ENCODE results near the gene TMEM233. TPM values are rescaled to one million over a fixed set of nuclear protein-coding genes. Genes with fewer than 3 reads are reported as not detected.
A peak's percentile ranks its signal among the peaks of the same experiment; 100 is the strongest.
"Not testable (repeated sequence)": the region's sequence is repeated elsewhere in the genome, so short reads cannot be mapped to it uniquely, and the experiment has no call there.

The TMEM233 gene
- total and polyA plus RNA-seq, 2 experiments from 2014 or later: not detected

GRCh38 chr12:119645535-119646059, 52.0 kb downstream of the TMEM233 start:
- H3K79me2 ChIP-seq: no peaks in the 10 kb centered on the region
- no peaks in the 10 kb centered on the region for H3K9me2 ChIP-seq (replicated peaks; ENCODE audit: insufficient read depth)
- H3K36me3 ChIP-seq (replicated peaks; ENCODE audit: insufficient read depth, low read depth): no peaks in the 10 kb centered on the region
- no peaks in the 10 kb centered on the region for H3K27me3 ChIP-seq
- 88% methylated on average over 7 of the region's 7 CpGs for WGBS (ENCODE audit: low lambda C conversion rate, missing lambda C conversion rate)
- no peak overlapping the region for H3K4me2 ChIP-seq
- H3K27ac ChIP-seq: no peak overlapping the region
- H3K9me3 ChIP-seq (ENCODE audit: low read depth): no peaks in the 10 kb centered on the region
- TF ChIP-seq, protein P1, sequence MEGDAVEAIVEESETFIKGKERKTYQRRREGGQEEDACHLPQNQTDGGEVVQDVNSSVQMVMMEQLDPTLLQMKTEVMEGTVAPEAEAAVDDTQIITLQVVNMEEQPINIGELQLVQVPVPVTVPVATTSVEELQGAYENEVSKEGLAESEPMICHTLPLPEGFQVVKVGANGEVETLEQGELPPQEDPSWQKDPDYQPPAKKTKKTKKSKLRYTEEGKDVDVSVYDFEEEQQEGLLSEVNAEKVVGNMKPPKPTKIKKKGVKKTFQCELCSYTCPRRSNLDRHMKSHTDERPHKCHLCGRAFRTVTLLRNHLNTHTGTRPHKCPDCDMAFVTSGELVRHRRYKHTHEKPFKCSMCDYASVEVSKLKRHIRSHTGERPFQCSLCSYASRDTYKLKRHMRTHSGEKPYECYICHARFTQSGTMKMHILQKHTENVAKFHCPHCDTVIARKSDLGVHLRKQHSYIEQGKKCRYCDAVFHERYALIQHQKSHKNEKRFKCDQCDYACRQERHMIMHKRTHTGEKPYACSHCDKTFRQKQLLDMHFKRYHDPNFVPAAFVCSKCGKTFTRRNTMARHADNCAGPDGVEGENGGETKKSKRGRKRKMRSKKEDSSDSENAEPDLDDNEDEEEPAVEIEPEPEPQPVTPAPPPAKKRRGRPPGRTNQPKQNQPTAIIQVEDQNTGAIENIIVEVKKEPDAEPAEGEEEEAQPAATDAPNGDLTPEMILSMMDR (IDR thresholded peaks at IDR 0.05; ENCODE audit: poor library complexity): no peak
- TF ChIP-seq EZH2 (IDR thresholded peaks at IDR 0.05; ENCODE audit: borderline replicate concordance): no peak
- no peak for TF ChIP-seq EZH2phosphoT487 (IDR thresholded peaks at IDR 0.05; ENCODE audit: low read depth, severe bottlenecking, unreplicated experiment)
- no peaks in the 10 kb centered on the region for H3K4me1 ChIP-seq (ENCODE audit: insufficient read depth)
- H4K20me1 ChIP-seq (ENCODE audit: insufficient read depth, poor library complexity, severe bottlenecking): no peaks in the 10 kb centered on the region
- H3K4me3 ChIP-seq: no peak overlapping the region
- no peak overlapping the region for H2AFZ ChIP-seq
- DNase-seq (ENCODE audit: low spot score): no peak

- DNase-seq (ENCODE audit: low spot score): no peak
- no peaks in the 10 kb centered on the region for H3K9me3 ChIP-seq (ENCODE audit: low read depth)
- H3K27me3 ChIP-seq: no peaks in the 10 kb centered on the region
- H3K4me1 ChIP-seq (ENCODE audit: insufficient read depth): no peaks in the 10 kb centered on the region
- TF ChIP-seq, protein P1 (IDR thresholded peaks at IDR 0.05; ENCODE audit: poor library complexity): peak; percentile 50
- no peak for TF ChIP-seq EZH2 (IDR thresholded peaks at IDR 0.05; ENCODE audit: borderline replicate concordance)
- H4K20me1 ChIP-seq (ENCODE audit: insufficient read depth, poor library complexity, severe bottlenecking): no peaks in the 10 kb centered on the region
- 71% methylated on average over 4 of the region's 4 CpGs for WGBS (ENCODE audit: low lambda C conversion rate, missing lambda C conversion rate)
- H3K4me2 ChIP-seq: no peak overlapping the region
- no peaks in the 10 kb centered on the region for H3K36me3 ChIP-seq (replicated peaks; ENCODE audit: insufficient read depth, low read depth)
- H2AFZ ChIP-seq: no peak overlapping the region
- H3K4me3 ChIP-seq: no peak overlapping the region
- H3K27ac ChIP-seq: no peak overlapping the region
- no peaks in the 10 kb centered on the region for H3K9me2 ChIP-seq (replicated peaks; ENCODE audit: insufficient read depth)
- no peaks in the 10 kb centered on the region for H3K79me2 ChIP-seq
Observed at GRCh38 chr12:119649202-119649808, 55.7 kb downstream of the TMEM233 start.

DNA sequence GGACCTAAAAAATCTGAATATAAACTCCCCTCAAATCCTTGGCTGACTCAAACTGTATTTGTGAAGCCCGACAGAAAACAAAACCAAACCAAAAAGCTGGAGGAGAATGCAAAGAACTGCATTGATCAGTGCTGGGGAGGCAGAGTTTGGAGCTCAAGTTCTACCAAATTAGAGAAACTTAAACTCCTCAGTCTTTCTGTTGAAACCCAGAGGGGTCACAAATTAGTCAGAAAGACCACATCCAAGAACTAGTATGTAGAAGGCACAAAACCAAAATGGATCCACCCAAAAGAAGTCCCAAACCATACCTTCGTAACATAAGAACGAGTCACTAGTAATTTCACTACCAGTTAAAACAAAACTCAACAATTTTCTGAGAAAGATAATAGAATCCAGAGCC, 59.1 kb downstream of the TMEM233 start:
- TF ChIP-seq EZH2 (IDR thresholded peaks at IDR 0.05; ENCODE audit: borderline replicate concordance): no peak
- TF ChIP-seq EZH2phosphoT487 (IDR thresholded peaks at IDR 0.05; ENCODE audit: low read depth, severe bottlenecking, unreplicated experiment): no peak
- TF ChIP-seq, protein P1 (IDR thresholded peaks at IDR 0.05; ENCODE audit: poor library complexity): no peak
- Histone ChIP-seq H3K4me2 (no peak overlapping the region), H3K9me2 (replicated peaks; ENCODE audit: insufficient read depth) (no peaks in the 10 kb centered on the region), H3K27me3 (no peaks in the 10 kb centered on the region), H2AFZ (no peak overlapping the region), H3K4me3 (no peak overlapping the region), H3K9me3 (ENCODE audit: low read depth) (no peaks in the 10 kb centered on the region), H4K20me1 (ENCODE audit: insufficient read depth, poor library complexity, severe bottlenecking) (no peaks in the 10 kb centered on the region), H3K4me1 (ENCODE audit: insufficient read depth) (no peaks in the 10 kb centered on the region), H3K79me2 (no peaks in the 10 kb centered on the region), H3K36me3 (replicated peaks; ENCODE audit: insufficient read depth, low read depth) (no peaks in the 10 kb centered on the region), H3K27ac (no peak overlapping the region)
- WGBS (ENCODE audit: low lambda C conversion rate, missing lambda C conversion rate): 83% methylated on average over 3 of the region's 3 CpGs
- DNase-seq (ENCODE audit: low spot score): no peak

- H3K27ac ChIP-seq; H4K20me1 ChIP-seq (ENCODE audit: insufficient read depth, poor library complexity, severe bottlenecking); H3K4me1 ChIP-seq (ENCODE audit: insufficient read depth); H3K9me2 ChIP-seq (replicated peaks; ENCODE audit: insufficient read depth); H3K79me2 ChIP-seq; DNase-seq (ENCODE audit: low spot score); H3K4me2 ChIP-seq; H3K36me3 ChIP-seq (replicated peaks; ENCODE audit: insufficient read depth, low read depth); H3K27me3 ChIP-seq; H3K4me3 ChIP-seq; H2AFZ ChIP-seq; H3K9me3 ChIP-seq (ENCODE audit: low read depth): not testable (repeated sequence)
- 71% methylated on average over 2 of the region's 2 CpGs for WGBS (ENCODE audit: low lambda C conversion rate, missing lambda C conversion rate)
Observed at GRCh38 chr12:119657001-119657400, 63.4 kb downstream of the TMEM233 start.

- DNase-seq (ENCODE audit: low spot score); H2AFZ ChIP-seq; H3K4me1 ChIP-seq (ENCODE audit: insufficient read depth); H3K27me3 ChIP-seq; H3K36me3 ChIP-seq (replicated peaks; ENCODE audit: insufficient read depth, low read depth); H3K4me2 ChIP-seq; H3K9me3 ChIP-seq (ENCODE audit: low read depth); H3K27ac ChIP-seq; H3K79me2 ChIP-seq; H4K20me1 ChIP-seq (ENCODE audit: insufficient read depth, poor library complexity, severe bottlenecking); H3K4me3 ChIP-seq; H3K9me2 ChIP-seq (replicated peaks; ENCODE audit: insufficient read depth): not testable (repeated sequence)
- WGBS (ENCODE audit: low lambda C conversion rate, missing lambda C conversion rate): 91% methylated on average over 6 of the region's 6 CpGs
Observed at GRCh38 chr12:119658166-119658565, 64.6 kb downstream of the TMEM233 start.
